ENCODE data around the gene WBP2. TPM values are rescaled to one million over a fixed set of nuclear protein-coding genes. Genes with fewer than 3 reads are reported as not detected.
A peak's percentile ranks its signal among the peaks of the same experiment; 100 is the strongest.

Gene WBP2
- total RNA-seq, 2 donors from 2014 or later: 88.9 to 125 TPM

GRCh38 chr17:75845933-75846691 lies 9.0 kb downstream of the WBP2 start:
- intact Hi-C loops (cut with DNase I): no loop called here
- no peak for TF ChIP-seq POLR2A (IDR thresholded peaks at IDR 0.05)
- H3K4me1 ChIP-seq (replicated peaks): peaks cover 16% of the 10 kb centered on the region
- 71% methylated on average over 22 of the region's 22 CpGs for WGBS
- peak overlapping the region; percentile 84 to 86 for H3K27ac ChIP-seq
- no peaks in the 10 kb centered on the region for H3K9me3 ChIP-seq
- H3K4me3 ChIP-seq: no peak overlapping the region
- no peak for DNase-seq (ENCODE audit: low spot score)
- no peaks in the 10 kb centered on the region for H3K27me3 ChIP-seq (replicated peaks; ENCODE audit: insufficient read depth)
- peaks cover 31 to 40% of the 10 kb centered on the region in 2 donors for H3K36me3 ChIP-seq

GRCh38 chr17:75845058-75845711 lies 9.9 kb downstream of the WBP2 start:
- TF ChIP-seq POLR2AphosphoS5 (IDR thresholded peaks at IDR 0.05) (peak; percentile 83), POLR2A (IDR thresholded peaks at IDR 0.05) (peak; percentile 37), CTCF (IDR thresholded peaks at IDR 0.05) (peak; percentile 60 to 98 (median 89))
- Histone ChIP-seq H3K36me3 (peaks cover 23 to 31% of the 10 kb centered on the region in 2 donors), H3K27ac (peak overlapping the region; percentile 84 to 86), H3K27me3 (replicated peaks; ENCODE audit: insufficient read depth) (no peaks in the 10 kb centered on the region), H3K4me1 (replicated peaks) (peaks cover 16% of the 10 kb centered on the region), H3K9me3 (no peaks in the 10 kb centered on the region), H3K4me3 (no peak overlapping the region)
- DNase-seq (ENCODE audit: low spot score): peak; percentile 92
- WGBS: 18% methylated on average over 12 of the region's 21 CpGs
- intact Hi-C loops (cut with DNase I): no loop called here

GRCh38 chr17:75844530-75845057 lies 10.5 kb downstream of the WBP2 start:
- peak; percentile 81 for DNase-seq (ENCODE audit: low spot score)
- Histone ChIP-seq H3K27me3 (replicated peaks; ENCODE audit: insufficient read depth) (no peaks in the 10 kb centered on the region), H3K9me3 (no peaks in the 10 kb centered on the region), H3K4me3 (no peak overlapping the region), H3K4me1 (replicated peaks) (peaks cover 16% of the 10 kb centered on the region), H3K27ac (peak overlapping the region; percentile 84 to 86), H3K36me3 (peaks cover 19 to 27% of the 10 kb centered on the region in 2 donors)
- TF ChIP-seq POLR2AphosphoS5 (IDR thresholded peaks at IDR 0.05) (no peak), CTCF (IDR thresholded peaks at IDR 0.05) (no peak), POLR2A (IDR thresholded peaks at IDR 0.05) (no peak)
- intact Hi-C loops (cut with DNase I): no loop called here
- WGBS: 11% methylated on average over 8 of the region's 14 CpGs

- Histone ChIP-seq H3K36me3 (peaks cover 16 to 22% of the 10 kb centered on the region in 2 donors), H3K4me3 (peak within 1 kb of the TSS in 1 of 2 donors; percentile 3), H3K27ac (peak within 1 kb of the TSS; percentile 84 to 86), H3K4me1 (replicated peaks) (peaks cover 16% of the 10 kb centered on the region), H3K9me3 (no peaks in the 10 kb centered on the region), H3K27me3 (replicated peaks; ENCODE audit: insufficient read depth) (no peaks in the 10 kb centered on the region)
- WGBS: 69% methylated on average over 33 of the region's 35 CpGs
- no peak for DNase-seq (ENCODE audit: low spot score)
- TF ChIP-seq POLR2A (IDR thresholded peaks at IDR 0.05): peak; percentile 11
- TF ChIP-seq POLR2AphosphoS5 (IDR thresholded peaks at IDR 0.05): no peak
- intact Hi-C loops (cut with DNase I): no loop called here
Measured at GRCh38 chr17:75843577-75844529, 11.3 kb downstream of the WBP2 start, which contains the start of gene UNC13D. TSS of gene UNC13D (minus strand) at chr17:75844404. CDS start at chr17:75844337, 67 bp downstream.

GRCh38 chr17:75842963-75843576 lies 12.1 kb downstream of the WBP2 start:
- TF ChIP-seq CTCF (IDR thresholded peaks at IDR 0.05): no peak
- no peak for TF ChIP-seq POLR2AphosphoS5 (IDR thresholded peaks at IDR 0.05)
- TF ChIP-seq POLR2A (IDR thresholded peaks at IDR 0.05): no peak
- intact Hi-C loops (cut with DNase I): no loop called here
- H3K9me3 ChIP-seq: no peaks in the 10 kb centered on the region
- WGBS: 70% methylated on average over 22 of the region's 22 CpGs
- peaks cover 16 to 18% of the 10 kb centered on the region in 2 donors for H3K36me3 ChIP-seq
- peaks cover 13% of the 10 kb centered on the region for H3K4me1 ChIP-seq (replicated peaks)
- H3K27me3 ChIP-seq (replicated peaks; ENCODE audit: insufficient read depth): no peaks in the 10 kb centered on the region
- peak overlapping the region in 1 of 2 donors; percentile 3 for H3K4me3 ChIP-seq
- DNase-seq (ENCODE audit: low spot score): no peak
- H3K27ac ChIP-seq: peak overlapping the region in 1 of 2 donors; percentile 84

Data from prostate gland (tissue), 2 donors.